IPS-18c (cell line): ENCODE measurements around the gene FAM210B.
"Not testable (repeated sequence)": the region's sequence is repeated elsewhere in the genome, so short reads cannot be mapped to it uniquely, and the experiment has no call there.

Experiments
- H3K4me3 ChIP-seq: 2 replicates; pipeline ENCODE4 v1.7.0; 2013; ENCODE audit warnings: low read depth, mild to moderate bottlenecking, low read length, moderate library complexity; ENCODE audit not compliant: insufficient read depth
- H3K9me3 ChIP-seq: one replicate; pipeline ENCODE4 v1.6.1; 2013; ENCODE audit warnings: mild to moderate bottlenecking, low read length, moderate library complexity; ENCODE audit not compliant: control insufficient read depth, insufficient read depth

FAM210B gene

GRCh38 chr20:56411287-56411686 is 52.5 kb downstream of the FAM210B start:
- H3K4me3 ChIP-seq, H3K9me3 ChIP-seq: not testable (repeated sequence)

GRCh38 chr20:56411759-56412472 is 53.1 kb downstream of the FAM210B start, which contains the start of gene CASS4:
Gene CASS4, plus strand, starts transcription at chr20:56412260. Its CDS starts 199 bp downstream, at chr20:56412459.
- no peak within 1 kb of the TSS for H3K4me3 ChIP-seq
- no peaks in the 10 kb centered on the region for H3K9me3 ChIP-seq

GRCh38 chr20:56412473-56412790 is 53.7 kb downstream of the FAM210B start:
- Histone ChIP-seq H3K4me3 (no peak overlapping the region), H3K9me3 (no peaks in the 10 kb centered on the region)

- Histone ChIP-seq H3K4me3 (no peak overlapping the region), H3K9me3 (no peaks in the 10 kb centered on the region)
Observed at GRCh38 chr20:56412949-56413348, 54.2 kb downstream of the FAM210B start.

GRCh38 chr20:56414842-56415765 is 56.3 kb downstream of the FAM210B start:
- Histone ChIP-seq H3K9me3 (no peaks in the 10 kb centered on the region), H3K4me3 (no peak overlapping the region)

GRCh38 chr20:56417402-56417801 is 58.6 kb downstream of the FAM210B start:
- H3K9me3 ChIP-seq, result no peaks in the 10 kb centered on the region
- H3K4me3 ChIP-seq, result no peak overlapping the region

- no peaks in the 10 kb centered on the region for H3K9me3 ChIP-seq
- H3K4me3 ChIP-seq, result no peak overlapping the region
Observed at GRCh38 chr20:56417911-56418310, 59.1 kb downstream of the FAM210B start.
